Erythroblast (primary cell): ENCODE measurements around the gene PDPN.

Experiments used
- GATA1 ChIP-seq: IDR thresholded peaks from 2 replicates; pipeline ENCODE4 v1.6.1; 2011; ENCODE audit warnings: low read depth, mild to moderate bottlenecking, control low read depth, low read length, moderate library complexity
- POLR2A ChIP-seq: IDR thresholded peaks from 2 replicates; pipeline ENCODE4 v1.6.1; 2011; ENCODE audit warnings: mild to moderate bottlenecking, low read length

- TF ChIP-seq POLR2A (no peak), GATA1 (no peak)
These were observed 21.1 kb downstream of the PDPN start for GRCh38 chr1:13604721-13605120.
